DOHH2 (cell line): ENCODE measurements around the gene EPAS1.

Experiments used
- H3F3A ChIP-seq: fragments of 200-600 bp; sonication (generic), shearing (Covaris generic); 2 replicates; pipeline ENCODE4 v1.6.0; 2016; ENCODE audit warnings: antibody characterized with exemption, mild to moderate bottlenecking; ENCODE audit not compliant: control insufficient read depth, insufficient read depth
- H3K27ac ChIP-seq: fragments of 200-600 bp; sonication (generic); 2 replicates; pipeline ENCODE4 v1.5.1; 2014; ENCODE audit warnings: low read depth, mild to moderate bottlenecking, low read length, moderate library complexity
- H3K27me3 ChIP-seq: fragments of 200-600 bp; sonication (generic); 2 replicates; pipeline ENCODE4 v1.6.1; 2014; ENCODE audit warnings: mild to moderate bottlenecking, low read length, mixed read lengths; ENCODE audit not compliant: control insufficient read depth
- H3K36me3 ChIP-seq: fragments of 200-600 bp; sonication (generic); 2 replicates; pipeline ENCODE4 v1.6.1; 2014; ENCODE audit warnings: mild to moderate bottlenecking, low read length, moderate library complexity, mixed read lengths; ENCODE audit not compliant: control insufficient read depth
- H3K4me1 ChIP-seq: fragments of 200-600 bp; sonication (generic); 2 replicates; pipeline ENCODE4 v1.6.1; 2014; ENCODE audit warnings: mild to moderate bottlenecking, low read length, mixed read lengths; ENCODE audit not compliant: control insufficient read depth
- H3K4me2 ChIP-seq: fragments of 200-600 bp; sonication (generic); 2 replicates; pipeline ENCODE4 v1.6.0; 2014; ENCODE audit warnings: mild to moderate bottlenecking, low read length, moderate library complexity
- H3K4me3 ChIP-seq: fragments of 200-600 bp; sonication (generic); 2 replicates; pipeline ENCODE4 v1.5.1; 2014; ENCODE audit warnings: mild to moderate bottlenecking, low read length, mixed read lengths
- H3K79me2 ChIP-seq: fragments of 200-600 bp; sonication (generic); 2 replicates; pipeline ENCODE4 v1.6.1; 2014; ENCODE audit warnings: mild to moderate bottlenecking, low read length, mixed read lengths; ENCODE audit not compliant: control insufficient read depth
- H3K9me2 ChIP-seq: fragments of 200-600 bp; sonication (generic); replicated peaks from 2 replicates; pipeline ENCODE4 v1.6.1; 2014; ENCODE audit warnings: mild to moderate bottlenecking, low read length, mixed read lengths; ENCODE audit not compliant: control insufficient read depth
- H3K9me3 ChIP-seq: fragments of 200-600 bp; sonication (generic); 2 replicates; pipeline ENCODE4 v1.6.1; 2014; ENCODE audit warnings: antibody characterized with exemption, low read length, mixed read lengths; ENCODE audit not compliant: control insufficient read depth, insufficient read depth
- H4K20me1 ChIP-seq: fragments of 200-600 bp; sonication (generic); 2 replicates; pipeline ENCODE4 v1.6.0; 2014; ENCODE audit warnings: low read depth, mild to moderate bottlenecking, antibody characterized with exemption, low read length, moderate library complexity; ENCODE audit not compliant: control insufficient read depth, insufficient read depth
- CTCF ChIP-seq: fragments of 200-600 bp; sonication (generic); IDR thresholded peaks from one replicate; pipeline ENCODE4 v1.5.1; 2014; ENCODE audit warnings: antibody characterized with exemption, mild to moderate bottlenecking, low read depth, low read length; ENCODE audit not compliant: poor library complexity, severe bottlenecking
- EZH2phosphoT487 ChIP-seq: fragments of 200-600 bp; sonication (generic); IDR thresholded peaks from 2 replicates; pipeline ENCODE4 v1.6.1; 2017; ENCODE audit warnings: borderline replicate concordance, mild to moderate bottlenecking, antibody characterized with exemption, low read length, moderate library complexity, mixed read lengths

The EPAS1 gene

GRCh38 chr2:46306330-46306751, 9.1 kb downstream of the EPAS1 start:
- Histone ChIP-seq H3K9me2 (no peaks in the 10 kb centered on the region), H3K27ac (no peak overlapping the region), H4K20me1 (no peaks in the 10 kb centered on the region), H3F3A (no peaks in the 10 kb centered on the region), H3K4me3 (no peak overlapping the region), H3K79me2 (no peaks in the 10 kb centered on the region), H3K4me1 (no peaks in the 10 kb centered on the region), H3K4me2 (no peak overlapping the region), H3K27me3 (peaks cover 31% of the 10 kb centered on the region), H3K9me3 (no peaks in the 10 kb centered on the region), H3K36me3 (no peaks in the 10 kb centered on the region)
- no peak for TF ChIP-seq EZH2phosphoT487
- TF ChIP-seq CTCF: no peak

GRCh38 chr2:46306988-46307655, 9.9 kb downstream of the EPAS1 start:
- Histone ChIP-seq H3K4me2 (no peak overlapping the region), H3K4me1 (no peaks in the 10 kb centered on the region), H4K20me1 (no peaks in the 10 kb centered on the region), H3K9me3 (no peaks in the 10 kb centered on the region), H3K36me3 (no peaks in the 10 kb centered on the region), H3K27ac (no peak overlapping the region), H3K9me2 (no peaks in the 10 kb centered on the region), H3K4me3 (no peak overlapping the region), H3F3A (no peaks in the 10 kb centered on the region), H3K79me2 (no peaks in the 10 kb centered on the region), H3K27me3 (peaks cover 25% of the 10 kb centered on the region)
- TF ChIP-seq CTCF (no peak), EZH2phosphoT487 (no peak)

- Histone ChIP-seq H3K9me2 (no peaks in the 10 kb centered on the region), H3K4me1 (no peaks in the 10 kb centered on the region), H3K9me3 (no peaks in the 10 kb centered on the region), H3F3A (no peaks in the 10 kb centered on the region), H3K27ac (no peak overlapping the region), H3K4me2 (no peak overlapping the region), H3K27me3 (peaks cover 21% of the 10 kb centered on the region), H3K4me3 (no peak overlapping the region), H4K20me1 (no peaks in the 10 kb centered on the region), H3K36me3 (no peaks in the 10 kb centered on the region), H3K79me2 (no peaks in the 10 kb centered on the region)
- TF ChIP-seq CTCF (no peak), EZH2phosphoT487 (no peak)
Observed at GRCh38 chr2:46308081-46308480, 10.9 kb downstream of the EPAS1 start.
